Non-pigmented ciliary epithelial cell (primary cell): Measurements from ENCODE around the gene SSRP1.
A peak's percentile ranks its signal among the peaks of the same experiment; 100 is the strongest.
"Not testable (repeated sequence)": the region's sequence is repeated elsewhere in the genome, so short reads cannot be mapped to it uniquely, and the experiment has no call there.

Source experiments
- DNase-seq: peaks from one replicate; pipeline ENCODE4 v3.0.0-alpha.2; 2010; ENCODE audit warnings: low read depth

The SSRP1 gene

GRCh38 chr11:57300785-57301184 is 34.9 kb downstream of the SSRP1 start:
- no peak for DNase-seq

GRCh38 chr11:57299150-57299737 is 36.4 kb downstream of the SSRP1 start:
- no peak for DNase-seq

DNA sequence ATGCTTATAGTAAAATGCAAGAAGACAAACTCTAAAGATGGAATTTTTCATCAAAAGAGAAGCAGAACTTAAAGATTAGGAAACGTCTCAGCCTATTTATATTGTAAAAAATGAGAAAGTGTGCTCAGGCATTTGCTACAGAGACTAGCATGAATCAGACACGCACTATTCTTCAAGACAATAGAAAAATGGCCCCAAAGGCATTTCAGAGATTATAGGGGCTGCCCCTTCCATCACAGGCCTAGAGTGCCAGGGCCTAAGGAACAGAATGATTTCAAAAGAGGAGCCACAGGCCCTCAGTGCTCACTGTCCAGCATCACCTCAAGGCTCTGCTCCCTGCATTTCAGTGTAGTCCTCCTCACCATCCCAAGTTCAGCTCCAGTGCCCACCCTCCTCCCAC is 38.5 kb downstream of the SSRP1 start:
- no peak for DNase-seq

DNA sequence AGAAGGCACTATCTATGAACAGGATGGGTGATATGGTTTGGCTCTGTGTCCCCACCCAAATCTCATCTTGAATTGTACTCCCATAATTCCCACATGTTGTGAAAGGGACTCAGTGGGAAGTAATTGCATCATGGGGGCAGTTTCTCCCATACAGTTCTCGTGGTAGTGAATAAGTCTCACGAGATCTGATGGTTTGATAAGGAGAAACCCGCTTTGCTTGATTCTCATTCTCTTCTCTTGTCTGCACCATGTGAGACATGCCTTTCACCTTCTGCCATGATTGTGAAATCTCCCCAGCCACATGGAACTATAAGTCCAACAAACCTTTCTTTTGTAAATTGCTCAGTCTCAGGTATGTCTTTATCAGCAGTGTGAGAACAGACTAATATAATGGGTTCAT is 39.5 kb downstream of the SSRP1 start:
- DNase-seq, result not testable (repeated sequence)

DNA sequence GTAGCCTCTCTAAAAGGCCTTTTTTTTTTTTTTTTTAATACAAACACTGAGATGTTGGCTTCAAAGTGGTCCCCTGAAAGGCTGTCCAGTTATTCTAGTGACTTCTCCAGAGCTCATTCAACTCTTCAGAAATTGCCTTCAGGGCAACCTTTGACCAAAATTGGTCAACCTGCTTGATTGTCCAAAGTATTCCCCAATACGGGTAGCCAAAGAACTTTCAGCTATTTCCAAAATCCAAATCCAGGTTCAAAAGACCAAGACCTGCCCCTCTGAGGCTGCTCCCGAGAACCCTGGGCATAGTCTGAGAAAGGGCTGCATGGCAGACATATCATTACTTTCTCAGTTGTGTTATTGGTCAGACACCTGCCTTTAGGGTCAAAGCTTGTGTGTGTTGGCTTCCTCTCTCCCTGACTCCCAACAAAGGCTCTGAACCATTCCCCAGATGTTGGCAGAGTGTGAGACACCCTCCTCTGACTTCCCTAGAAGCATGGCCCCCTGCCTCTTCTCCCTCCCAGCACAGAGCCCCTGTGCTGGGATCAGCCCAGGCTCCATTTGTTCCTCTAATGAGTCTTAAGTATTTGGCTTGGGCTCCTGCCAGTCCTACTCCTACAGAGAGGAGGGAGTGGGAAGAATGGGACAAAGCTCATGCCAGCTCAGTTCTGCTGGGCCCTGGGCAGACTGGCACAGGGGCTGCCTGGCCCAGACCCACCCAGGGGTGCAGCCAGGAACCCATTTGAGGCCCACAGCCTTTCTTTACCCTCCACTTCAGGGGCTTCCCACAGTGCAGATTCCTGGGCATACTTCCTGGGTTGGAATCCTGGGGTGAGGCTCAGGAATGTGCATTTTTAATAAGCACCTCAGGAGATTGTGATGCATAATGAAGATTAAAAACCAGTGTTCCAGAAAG is 41.2 kb downstream of the SSRP1 start:
- no peak for DNase-seq

DNA sequence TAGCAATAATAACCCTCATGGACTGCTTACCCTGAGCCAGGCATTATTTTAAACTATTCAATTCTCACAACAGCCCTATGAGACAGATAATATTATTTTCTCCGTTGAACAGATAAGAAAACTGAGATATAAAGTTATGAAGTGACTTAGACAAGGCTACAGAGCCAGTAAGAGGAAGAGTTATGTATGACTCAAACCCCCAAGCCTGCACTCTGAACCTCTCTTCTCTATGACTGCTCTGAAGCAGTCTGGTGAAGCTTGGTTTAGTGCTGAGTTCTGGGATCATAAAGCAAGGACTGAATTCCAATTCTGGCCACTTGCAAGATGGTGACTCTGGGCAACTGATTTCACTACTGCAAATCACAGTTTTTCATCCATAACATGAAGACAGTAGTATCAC is 45.4 kb downstream of the SSRP1 start:
- peak; percentile 52 for DNase-seq

DNA sequence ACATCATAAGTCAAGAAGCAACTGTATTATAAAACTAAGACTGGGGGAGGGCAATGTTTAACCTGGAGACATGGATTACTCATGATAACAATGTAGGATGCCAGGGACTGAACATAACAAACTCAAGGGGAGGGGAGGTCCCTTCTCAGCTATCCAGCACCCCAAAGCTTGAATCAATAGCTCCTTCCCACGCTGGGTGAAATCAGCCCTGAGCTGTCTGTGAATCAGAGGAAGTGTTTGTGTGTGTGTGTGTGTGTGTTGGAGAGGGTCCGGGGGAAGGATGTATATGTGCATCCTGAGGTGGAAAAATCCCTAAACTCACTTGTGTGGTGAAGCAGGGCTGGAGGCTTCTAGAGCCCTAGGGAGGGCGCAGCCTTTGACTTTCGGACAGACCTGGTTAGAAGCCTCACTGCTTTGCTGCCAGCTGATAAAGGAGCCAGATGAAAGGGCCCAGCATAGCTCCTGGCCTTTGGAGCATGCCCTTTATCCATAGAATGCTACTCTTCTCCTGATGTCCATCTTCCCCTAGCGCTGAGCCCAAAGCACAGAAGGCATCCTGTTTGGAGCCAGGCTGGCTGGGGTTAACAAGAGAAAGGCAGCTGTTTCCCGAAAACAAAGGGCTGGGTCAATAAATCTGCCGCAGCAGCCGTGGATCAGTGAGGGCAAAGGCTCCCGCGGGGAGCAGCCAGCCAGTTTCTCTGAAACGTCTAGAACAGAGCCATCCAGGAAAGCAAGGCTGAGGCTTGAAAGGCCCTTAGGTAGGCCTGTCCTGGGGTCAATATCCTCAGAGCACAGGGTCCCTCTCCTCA is 46.7 kb downstream of the SSRP1 start:
- peak; percentile 91 for DNase-seq

DNA sequence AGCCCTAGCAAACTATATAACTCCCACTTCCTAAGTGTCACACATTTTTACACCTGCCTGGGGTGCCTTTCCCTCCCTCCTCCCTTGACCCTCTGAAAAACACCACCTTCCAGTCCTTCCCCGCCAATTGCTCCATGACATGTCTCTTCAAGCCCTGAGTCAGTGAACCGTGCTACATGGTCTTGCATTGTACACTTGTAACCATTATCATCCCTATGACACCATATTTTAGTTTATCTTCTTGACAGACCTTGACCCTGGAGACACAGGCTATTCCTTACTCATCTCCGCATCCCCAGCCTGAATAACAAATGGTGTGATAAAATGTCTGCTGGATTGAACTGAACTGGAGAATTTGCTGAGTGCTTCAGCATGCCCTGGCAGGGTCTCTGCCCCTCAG is 47.8 kb downstream of the SSRP1 start:
- no peak for DNase-seq

DNA sequence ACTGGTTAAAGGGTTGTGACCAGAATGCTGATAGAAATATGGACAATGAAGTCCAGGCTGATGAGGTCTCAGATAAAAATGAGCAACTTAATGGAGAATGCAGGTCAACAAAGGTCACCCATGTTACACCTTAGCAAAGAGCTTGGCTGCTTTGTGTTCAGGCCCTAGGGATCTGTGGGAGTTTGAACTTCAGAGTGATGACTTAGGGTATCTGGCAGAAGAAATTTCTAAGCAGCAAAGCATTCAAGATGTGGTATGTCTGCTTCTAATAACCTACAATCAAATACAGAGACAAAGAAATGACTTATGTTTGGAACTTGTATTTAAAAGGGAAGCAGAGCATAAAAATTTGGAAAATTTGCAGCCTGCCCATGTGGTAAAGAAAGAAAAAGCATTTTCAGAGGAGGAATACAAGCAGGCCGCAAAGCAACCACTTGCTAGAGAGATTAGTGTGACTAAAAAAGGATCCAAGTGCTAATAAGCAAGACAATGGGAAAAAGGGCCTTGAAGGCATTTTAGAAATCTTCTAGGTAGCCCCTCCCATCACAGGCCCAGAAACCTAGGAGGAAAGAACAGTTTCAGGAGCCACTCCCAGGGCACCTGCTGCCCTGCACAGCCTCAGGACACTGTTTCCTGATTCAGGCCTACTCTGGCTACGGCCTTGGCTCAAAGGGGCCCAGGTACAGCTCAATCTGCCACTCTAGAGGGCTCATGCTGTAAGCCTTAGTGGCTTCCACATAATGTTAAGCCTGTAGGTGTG is 52.3 kb downstream of the SSRP1 start:
- no peak for DNase-seq

GRCh38 chr11:57281546-57281945 is 54.1 kb downstream of the SSRP1 start:
- DNase-seq, result not testable (repeated sequence)

- DNase-seq, result no peak
These were observed 56.6 kb downstream of the SSRP1 start for GRCh38 chr11:57279116-57279515.

GRCh38 chr11:57278721-57279095 is 57.0 kb downstream of the SSRP1 start:
- DNase-seq, result no peak

DNA sequence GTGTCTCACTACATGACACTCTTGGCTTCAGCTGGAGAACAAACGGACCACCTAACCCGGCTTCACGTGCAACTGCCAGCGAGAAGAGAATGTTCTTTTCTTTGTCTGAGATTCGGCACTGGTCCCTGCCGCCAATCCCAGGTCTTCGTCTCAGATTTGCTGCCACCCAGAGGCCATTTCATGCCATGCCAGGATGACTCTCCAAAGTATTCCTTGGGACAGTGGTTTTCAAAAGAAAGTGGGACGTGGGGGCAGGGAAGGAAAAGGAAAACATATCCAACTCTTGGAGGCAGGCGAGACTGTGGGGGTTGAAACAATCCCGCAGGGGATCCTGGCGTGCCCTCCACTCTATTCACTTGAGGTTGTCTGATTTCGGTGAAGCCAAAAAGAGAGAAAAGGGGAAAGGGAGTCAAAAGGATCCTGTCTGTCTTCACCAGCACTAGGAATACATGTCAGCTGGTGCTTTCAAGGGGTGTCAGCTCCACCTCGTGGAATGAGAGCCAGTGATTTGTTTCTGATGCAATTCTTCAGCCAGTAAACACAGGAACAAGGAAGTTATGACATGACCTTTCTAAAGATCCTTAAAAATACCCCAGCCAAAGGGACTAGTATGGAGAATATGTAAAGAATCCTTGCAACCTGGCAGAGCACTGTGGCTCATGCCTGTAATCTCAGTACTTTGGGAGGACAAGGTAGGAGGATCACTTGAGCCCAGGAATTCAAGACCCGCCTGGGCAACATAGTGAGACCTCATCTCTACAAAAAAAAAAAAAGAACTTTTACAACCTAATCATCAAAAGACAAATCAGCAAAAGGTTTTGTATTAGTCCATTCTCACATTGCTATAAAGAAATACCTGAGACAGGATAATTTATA is 57.6 kb downstream of the SSRP1 start:
- peak; percentile 30 for DNase-seq

DNA sequence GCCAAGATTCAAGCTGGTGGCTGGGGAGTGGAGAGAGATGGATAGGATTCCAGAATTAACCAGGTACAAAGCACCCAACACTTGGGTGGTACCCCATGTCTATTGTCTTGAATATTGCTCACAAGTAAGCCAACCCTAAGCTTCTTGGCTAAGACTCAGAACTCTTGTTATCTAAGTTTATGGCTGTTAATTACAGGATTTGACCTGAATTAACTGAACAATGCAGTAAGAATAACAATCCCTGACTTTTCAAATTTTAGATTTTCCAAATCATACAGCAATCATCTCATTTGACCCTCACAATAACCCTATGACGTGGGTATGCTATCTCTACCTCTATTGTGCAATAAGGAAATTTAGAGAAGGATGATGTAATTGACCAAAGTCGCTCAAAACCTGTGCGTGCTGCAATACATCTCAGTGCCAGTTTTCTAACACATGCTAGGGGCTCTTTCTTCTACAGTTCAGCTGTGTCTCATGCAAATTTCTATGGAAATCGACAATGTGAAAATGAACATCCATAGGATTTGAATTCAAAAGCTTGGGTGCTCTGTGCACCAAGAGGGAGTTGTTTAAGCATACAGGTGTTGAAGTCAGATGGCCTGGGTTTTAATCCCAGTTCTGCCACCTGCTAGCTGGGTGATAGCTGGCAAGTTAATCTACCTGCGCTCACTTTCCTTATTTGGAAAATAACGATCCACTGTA is 58.6 kb downstream of the SSRP1 start:
- DNase-seq, result no peak

GRCh38 chr11:57276169-57276970 is 59.3 kb downstream of the SSRP1 start:
- DNase-seq, result no peak
